SU-DHL-6 (cell line): ENCODE results near the gene ZBTB17.

Source experiments
- EZH2phosphoT487 ChIP-seq: fragments of 200-600 bp; sonication (generic), shearing (Covaris generic); conservative IDR thresholded peaks from 2 replicates; pipeline ENCODE4 v1.6.1; 2018; ENCODE audit warnings: mild to moderate bottlenecking, antibody characterized with exemption, low read length, moderate library complexity, mixed read lengths
- TF ChIP-seq, protein P1 (sequence below): fragments of 200-600 bp; sonication (generic); IDR thresholded peaks from one replicate; pipeline ENCODE4 v1.5.1; 2017; ENCODE audit warnings: antibody characterized with exemption, mild to moderate bottlenecking, low read length, moderate library complexity; ENCODE audit not compliant: insufficient read depth, poor library complexity, severe bottlenecking

DNA sequence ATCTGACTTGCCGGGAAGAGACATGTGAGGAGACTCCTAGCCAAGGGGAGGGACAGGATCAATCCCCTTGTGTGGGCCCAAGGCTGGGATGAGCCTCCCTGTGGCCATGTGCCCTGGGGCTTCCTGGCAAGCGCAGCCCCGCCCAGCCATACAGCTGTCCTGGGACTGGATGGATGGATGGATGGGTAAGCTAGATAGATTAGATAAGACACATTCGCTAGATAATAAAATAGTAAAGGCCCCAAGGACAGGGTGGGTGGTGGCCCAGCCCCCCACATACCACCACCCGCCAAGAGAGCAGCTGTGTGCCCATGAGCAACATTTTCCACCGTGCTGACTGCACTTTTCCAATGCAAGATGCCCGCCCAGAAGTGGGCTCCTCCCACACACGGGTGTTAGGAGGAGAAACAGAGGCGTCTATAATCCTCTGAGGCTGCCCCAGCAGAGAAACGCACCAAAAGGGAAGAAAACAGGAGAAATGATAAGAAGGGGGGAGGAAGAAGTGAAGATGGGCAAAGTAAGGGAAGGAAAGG lies 25.1 kb downstream of the ZBTB17 start:
- TF ChIP-seq, protein P1, sequence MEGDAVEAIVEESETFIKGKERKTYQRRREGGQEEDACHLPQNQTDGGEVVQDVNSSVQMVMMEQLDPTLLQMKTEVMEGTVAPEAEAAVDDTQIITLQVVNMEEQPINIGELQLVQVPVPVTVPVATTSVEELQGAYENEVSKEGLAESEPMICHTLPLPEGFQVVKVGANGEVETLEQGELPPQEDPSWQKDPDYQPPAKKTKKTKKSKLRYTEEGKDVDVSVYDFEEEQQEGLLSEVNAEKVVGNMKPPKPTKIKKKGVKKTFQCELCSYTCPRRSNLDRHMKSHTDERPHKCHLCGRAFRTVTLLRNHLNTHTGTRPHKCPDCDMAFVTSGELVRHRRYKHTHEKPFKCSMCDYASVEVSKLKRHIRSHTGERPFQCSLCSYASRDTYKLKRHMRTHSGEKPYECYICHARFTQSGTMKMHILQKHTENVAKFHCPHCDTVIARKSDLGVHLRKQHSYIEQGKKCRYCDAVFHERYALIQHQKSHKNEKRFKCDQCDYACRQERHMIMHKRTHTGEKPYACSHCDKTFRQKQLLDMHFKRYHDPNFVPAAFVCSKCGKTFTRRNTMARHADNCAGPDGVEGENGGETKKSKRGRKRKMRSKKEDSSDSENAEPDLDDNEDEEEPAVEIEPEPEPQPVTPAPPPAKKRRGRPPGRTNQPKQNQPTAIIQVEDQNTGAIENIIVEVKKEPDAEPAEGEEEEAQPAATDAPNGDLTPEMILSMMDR = no peak
- TF ChIP-seq EZH2phosphoT487 = no peak
